Keratinocyte (primary cell): ENCODE measurements around the gene UGT1A4.

ENCODE experiments used
- CTCF ChIP-seq, 3 experiments: IDR thresholded peaks in 1 of 3; conservative IDR thresholded peaks in 1 of 3; optimal IDR thresholded peaks in 1 of 3; 2 replicates in 2 of 3; 3 replicates in 1 of 3; pipeline versions ENCODE3 to v1.5.1; 2011; ENCODE audit warnings: low read length in 3 of 3, mild to moderate bottlenecking in 3 of 3, moderate library complexity in 2 of 3, control low read depth in 1 of 3, inconsistent platforms in 1 of 3; ENCODE audit not compliant: insufficient read depth in 2 of 3; ENCODE audit errors: extremely low read depth in 1 of 3
- EZH2 ChIP-seq: IDR thresholded peaks from one replicate; pipeline ENCODE4 v1.6.1; 2012; ENCODE audit warnings: inconsistent platforms, mild to moderate bottlenecking, low read length, moderate library complexity

GRCh38 chr2:233817361-233817911 is 98.9 kb downstream of the UGT1A4 start:
- TF ChIP-seq CTCF (optimal IDR thresholded peaks at IDR 0.05 in 1 of 3, IDR thresholded peaks at IDR 0.05 in 1 of 3, conservative IDR thresholded peaks at IDR 0.05 in 1 of 3; ENCODE audit: extremely low read depth in 1 of 3, insufficient read depth in 2 of 3, low read length in 3 of 3) (no peak), EZH2 (no peak)
